Activated CD4-positive, alpha-beta memory T cell treated with anti-CD3 and anti-CD28 coated beads for 36 hours (primary cell): ENCODE results near the gene PCBD2. TPM values are rescaled to one million over a fixed set of nuclear protein-coding genes. Genes with fewer than 3 reads are reported as not detected.
"Not testable (repeated sequence)": the region's sequence is repeated elsewhere in the genome, so short reads cannot be mapped to it uniquely, and the experiment has no call there.

Experiments
- CTCF ChIA-PET: fragments of 350-600 bp; sonication (Branson Sonifier 250); formaldehyde crosslinking; loops from one replicate; lab custom pipeline; 2021; ENCODE audit warnings: antibody characterized with exemption, inconsistent platforms; lab: Charles Lee
- POLR2A ChIA-PET: fragments of 350-600 bp; sonication (Branson Sonifier 250); formaldehyde crosslinking; loops from one replicate; lab custom pipeline; 2021; ENCODE audit warnings: antibody characterized with exemption; lab: Charles Lee
- DNase-seq: peaks from one replicate; pipeline ENCODE4 v3.0.0-alpha.2; 2020
- H3K27ac Mint-ChIP-seq: one replicate; pipeline ENCODE4 v1.8.0; 2021; ENCODE audit warnings: mixed read lengths
- H3K27me3 Mint-ChIP-seq: one replicate; pipeline ENCODE4 v1.8.0; 2021; ENCODE audit warnings: mixed read lengths
- H3K36me3 Mint-ChIP-seq: one replicate; pipeline ENCODE4 v1.8.0; 2021; ENCODE audit warnings: mixed read lengths
- H3K4me1 Mint-ChIP-seq: one replicate; pipeline ENCODE4 v1.8.0; 2021; ENCODE audit warnings: low read depth, mixed read lengths
- H3K4me3 Mint-ChIP-seq: one replicate; pipeline ENCODE4 v1.8.0; 2021; ENCODE audit warnings: mild to moderate bottlenecking, mixed read lengths
- H3K9me3 Mint-ChIP-seq: one replicate; pipeline ENCODE4 v1.8.0; 2021; ENCODE audit warnings: mixed read lengths
- intact Hi-C: fragments of 100-400 bp; cut with micrococcal nuclease; formaldehyde crosslinking; loops from one replicate; pipeline ENCODE4 v1.15.1; 2023
- total RNA-seq, 2 experiments: library from RNA; stranded (reverse); gene quantifications; one replicate each; pipeline ENCODE4 v1.2.3, GENCODE V29; 2021

Gene PCBD2
- total RNA-seq, 2 experiments from 2014 or later: 9.8 to 13.2 TPM

GRCh38 chr5:134993161-134993560, 88.2 kb downstream of the PCBD2 start:
- ChIA-PET POLR2A (no interaction called here), CTCF (no interaction called here)
- Mint-ChIP-seq H3K4me3 (no peak overlapping the region), H3K27me3 (no peaks in the 10 kb centered on the region), H3K4me1 (no peaks in the 10 kb centered on the region), H3K9me3 (peaks cover 2% of the 10 kb centered on the region), H3K36me3 (no peaks in the 10 kb centered on the region), H3K27ac (no peak overlapping the region)
- intact Hi-C loops: no loop called here
- no peak for DNase-seq

DNA sequence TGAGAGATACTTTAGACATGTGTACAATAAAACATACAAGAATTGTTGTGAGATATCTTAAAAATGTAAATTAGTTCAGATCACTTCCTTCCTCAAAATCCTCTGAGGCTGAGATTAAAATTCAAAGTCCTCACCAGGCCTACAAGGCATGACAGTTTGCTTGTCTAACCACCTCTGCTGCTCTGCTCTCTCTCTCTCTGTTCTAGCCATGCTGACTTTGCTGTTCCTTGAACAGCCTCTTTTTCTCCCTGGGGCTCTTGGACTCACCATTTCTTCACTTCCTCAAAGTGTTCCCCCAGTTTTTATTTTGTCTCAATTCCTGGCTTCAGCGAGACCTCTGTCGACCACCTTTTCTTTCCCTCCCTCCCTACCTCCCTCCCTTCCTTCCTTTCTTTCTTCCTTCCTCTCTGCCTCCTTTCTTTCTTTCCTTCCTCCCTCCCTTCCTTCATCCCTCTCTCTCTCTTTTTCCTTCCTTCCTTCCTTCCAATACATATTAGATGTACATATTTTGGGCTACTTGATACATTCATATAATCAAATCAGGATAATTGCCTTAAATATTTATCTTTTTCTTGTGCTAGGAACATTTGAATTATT, 89.7 kb downstream of the PCBD2 start:
- Mint-ChIP-seq H3K9me3 (peaks cover 2% of the 10 kb centered on the region), H3K27me3 (no peaks in the 10 kb centered on the region), H3K4me3 (no peak overlapping the region), H3K36me3 (no peaks in the 10 kb centered on the region), H3K4me1 (no peaks in the 10 kb centered on the region), H3K27ac (no peak overlapping the region)
- no peak for DNase-seq
- intact Hi-C loops: no loop called here
- POLR2A ChIA-PET: no interaction called here
- CTCF ChIA-PET: no interaction called here

- CTCF ChIA-PET: no interaction called here
- H3K9me3 Mint-ChIP-seq: peaks cover 2% of the 10 kb centered on the region
These were observed 91.0 kb downstream of the PCBD2 start for GRCh38 chr5:134995850-134996402.

GRCh38 chr5:134997015-134997414, 92.1 kb downstream of the PCBD2 start:
- Mint-ChIP-seq H3K27me3 (no peaks in the 10 kb centered on the region), H3K9me3 (peaks cover 2% of the 10 kb centered on the region), H3K36me3 (peaks cover 2% of the 10 kb centered on the region), H3K4me3 (no peak overlapping the region), H3K27ac (no peak overlapping the region), H3K4me1 (no peaks in the 10 kb centered on the region)
- CTCF ChIA-PET: no interaction called here
- POLR2A ChIA-PET: no interaction called here
- DNase-seq: no peak
- intact Hi-C loops: no loop called here

More at GRCh38 chr5:134995850-134996402, 91.0 kb downstream of the PCBD2 start:
- Mint-ChIP-seq H3K4me1 (no peaks in the 10 kb centered on the region), H3K27me3 (no peaks in the 10 kb centered on the region), H3K4me3 (no peak overlapping the region), H3K36me3 (no peaks in the 10 kb centered on the region), H3K27ac (no peak overlapping the region)
- DNase-seq: no peak
- intact Hi-C loops: no loop called here
- POLR2A ChIA-PET: no interaction called here

- H3K4me3 Mint-ChIP-seq, H3K4me1 Mint-ChIP-seq, H3K27ac Mint-ChIP-seq, intact Hi-C loops, H3K27me3 Mint-ChIP-seq, POLR2A ChIA-PET, H3K36me3 Mint-ChIP-seq, H3K9me3 Mint-ChIP-seq, CTCF ChIA-PET, DNase-seq: not testable (repeated sequence)
These were observed 93.1 kb downstream of the PCBD2 start for GRCh38 chr5:134998068-134998467.

DNA sequence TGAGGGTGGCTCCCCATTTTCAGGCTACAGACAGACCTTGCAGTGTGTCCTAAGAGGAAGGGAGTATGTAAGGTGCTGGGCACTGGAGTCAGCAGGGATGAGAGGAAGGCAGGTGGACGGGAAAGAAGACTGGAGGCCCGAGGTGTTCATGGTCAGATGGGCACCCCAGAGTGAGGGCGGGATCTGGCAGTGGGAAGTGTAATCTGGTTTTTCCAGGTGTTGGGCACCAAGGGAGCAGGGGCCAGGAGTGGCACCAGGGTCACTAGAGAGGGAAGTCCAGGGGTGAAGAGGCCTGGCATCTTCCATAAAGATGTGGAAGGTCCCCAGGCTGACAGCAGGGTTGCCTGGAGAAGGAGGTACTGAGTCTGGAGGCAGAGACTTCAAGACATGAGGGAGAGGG, 99.4 kb downstream of the PCBD2 start:
- no peaks in the 10 kb centered on the region for H3K4me1 Mint-ChIP-seq
- ChIA-PET CTCF (no interaction called here), POLR2A (no interaction called here)
- H3K9me3 Mint-ChIP-seq: no peaks in the 10 kb centered on the region
- no peaks in the 10 kb centered on the region for H3K27me3 Mint-ChIP-seq
- H3K27ac Mint-ChIP-seq: no peak overlapping the region
- no peak overlapping the region for H3K4me3 Mint-ChIP-seq
- intact Hi-C loops: no loop called here
- peaks cover 2% of the 10 kb centered on the region for H3K36me3 Mint-ChIP-seq
- DNase-seq: no peak

- no peak for DNase-seq
- ChIA-PET POLR2A (no interaction called here), CTCF (no interaction called here)
- H3K4me1 Mint-ChIP-seq: no peaks in the 10 kb centered on the region
- H3K27me3 Mint-ChIP-seq: no peaks in the 10 kb centered on the region
- H3K4me3 Mint-ChIP-seq: no peak overlapping the region
- no peaks in the 10 kb centered on the region for H3K9me3 Mint-ChIP-seq
- H3K36me3 Mint-ChIP-seq: peaks cover 2% of the 10 kb centered on the region
- H3K27ac Mint-ChIP-seq: no peak overlapping the region
- intact Hi-C loops: no loop called here
These were observed 100.1 kb downstream of the PCBD2 start for GRCh38 chr5:135005076-135005475.

DNA sequence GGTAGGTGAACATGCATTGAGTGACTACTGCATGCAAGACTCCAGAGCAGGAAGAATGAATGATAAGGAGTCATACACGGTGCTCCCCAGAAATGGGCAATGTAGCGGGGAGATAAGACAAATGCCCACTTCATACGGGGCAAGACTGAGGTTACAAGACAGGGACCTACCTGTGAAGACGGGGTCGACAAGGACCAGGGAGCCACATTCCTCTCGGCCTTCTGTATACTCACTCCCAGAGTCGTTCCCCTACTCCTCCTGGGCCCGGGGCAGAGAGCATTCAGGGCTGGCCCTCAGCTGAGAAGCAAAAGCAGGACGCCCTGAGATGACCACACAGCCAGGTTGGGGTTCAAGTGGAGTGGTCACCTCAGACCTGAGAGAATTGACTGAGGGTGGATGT, 102.4 kb downstream of the PCBD2 start:
- intact Hi-C loops: no loop called here
- ChIA-PET CTCF (no interaction called here), POLR2A (interaction anchor here (0.5 kb wide), 1 partner anchor 272 kb away, joined by 3 read pairs; no protein-coding TSS in a partner anchor)
- Mint-ChIP-seq H3K4me3 (no peak overlapping the region), H3K27me3 (no peaks in the 10 kb centered on the region), H3K27ac (no peak overlapping the region), H3K9me3 (no peaks in the 10 kb centered on the region), H3K36me3 (no peaks in the 10 kb centered on the region), H3K4me1 (no peaks in the 10 kb centered on the region)
- no peak for DNase-seq

DNA sequence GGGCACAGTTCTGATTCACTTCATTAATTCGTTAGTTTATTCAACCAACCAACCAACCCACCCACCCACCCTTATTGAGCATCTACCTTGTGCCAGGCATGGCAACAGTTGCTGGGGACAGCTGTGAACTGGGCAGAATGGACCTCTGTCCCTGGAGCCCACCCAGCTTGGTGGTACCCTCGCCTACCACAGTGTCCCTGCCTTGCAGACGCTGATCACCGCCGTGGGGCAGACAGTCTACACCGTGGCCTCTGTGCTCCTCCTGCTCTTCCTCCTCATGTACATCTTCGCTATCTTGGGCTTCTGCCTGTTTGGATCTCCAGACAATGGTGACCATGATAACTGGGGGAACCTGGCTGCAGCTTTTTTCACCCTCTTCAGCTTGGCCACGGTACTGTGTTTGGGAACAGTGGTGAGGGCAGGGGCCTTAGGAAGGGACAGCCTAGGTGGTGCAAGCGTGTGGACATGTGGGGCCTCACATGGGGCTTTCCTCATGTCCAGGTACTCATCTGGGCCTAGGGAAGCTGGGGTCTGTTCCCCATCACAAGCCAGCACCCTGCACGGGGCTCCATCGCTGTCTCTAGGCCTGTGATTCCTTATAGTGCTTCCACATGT, 102.9 kb downstream of the PCBD2 start:
- ChIA-PET CTCF (no interaction called here), POLR2A (no interaction called here)
- Mint-ChIP-seq H3K4me3 (no peak overlapping the region), H3K4me1 (no peaks in the 10 kb centered on the region), H3K9me3 (no peaks in the 10 kb centered on the region), H3K27me3 (no peaks in the 10 kb centered on the region), H3K27ac (no peak overlapping the region), H3K36me3 (no peaks in the 10 kb centered on the region)
- no peak for DNase-seq
- intact Hi-C loops: no loop called here

GRCh38 chr5:135008556-135008955, 103.6 kb downstream of the PCBD2 start:
- no peak overlapping the region for H3K27ac Mint-ChIP-seq
- intact Hi-C loops: no loop called here
- DNase-seq: no peak
- H3K36me3 Mint-ChIP-seq: no peaks in the 10 kb centered on the region
- H3K27me3 Mint-ChIP-seq: no peaks in the 10 kb centered on the region
- H3K4me1 Mint-ChIP-seq: no peaks in the 10 kb centered on the region
- H3K9me3 Mint-ChIP-seq: no peaks in the 10 kb centered on the region
- ChIA-PET POLR2A (no interaction called here), CTCF (no interaction called here)
- no peak overlapping the region for H3K4me3 Mint-ChIP-seq

GRCh38 chr5:135008981-135009735, 104.2 kb downstream of the PCBD2 start:
- ChIA-PET POLR2A (no interaction called here), CTCF (no interaction called here)
- intact Hi-C loops: no loop called here
- Mint-ChIP-seq H3K4me1 (no peaks in the 10 kb centered on the region), H3K27me3 (no peaks in the 10 kb centered on the region), H3K9me3 (no peaks in the 10 kb centered on the region), H3K4me3 (no peak overlapping the region), H3K27ac (no peak overlapping the region), H3K36me3 (no peaks in the 10 kb centered on the region)
- no peak for DNase-seq

GRCh38 chr5:135009736-135010501, 105.0 kb downstream of the PCBD2 start:
- H3K27me3 Mint-ChIP-seq: no peaks in the 10 kb centered on the region
- H3K4me3 Mint-ChIP-seq: no peak overlapping the region
- H3K27ac Mint-ChIP-seq: no peak overlapping the region
- intact Hi-C loops: no loop called here
- H3K4me1 Mint-ChIP-seq: no peaks in the 10 kb centered on the region
- H3K9me3 Mint-ChIP-seq: no peaks in the 10 kb centered on the region
- DNase-seq: no peak
- no peaks in the 10 kb centered on the region for H3K36me3 Mint-ChIP-seq
- ChIA-PET CTCF (interaction anchor here (0.6 kb wide), 1 partner anchor 29 kb away, joined by 3 read pairs; no protein-coding TSS in a partner anchor), POLR2A (no interaction called here)
